Measurements from ENCODE around the gene CENPO.

DNA sequence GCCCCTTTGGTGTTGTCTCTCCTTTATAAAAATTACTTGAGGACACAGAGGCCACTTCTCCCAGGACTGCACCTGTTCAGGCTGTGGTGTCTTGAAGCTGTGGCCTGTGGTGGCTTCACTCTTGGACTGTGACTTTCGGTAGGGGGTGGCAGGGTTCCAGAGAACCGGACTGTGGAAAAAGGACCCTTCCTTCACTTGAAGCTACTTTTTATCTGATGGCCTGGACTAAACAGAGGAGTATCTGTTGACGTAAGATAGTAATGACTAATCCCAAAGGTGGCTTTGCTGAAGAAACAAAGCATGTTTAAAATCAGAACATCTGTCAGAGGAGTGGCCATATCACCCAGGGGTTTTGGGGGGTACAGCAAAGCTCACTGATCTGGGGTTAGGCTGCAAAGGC lies 60.8 kb downstream of the CENPO start:
- TF ChIP-seq CTCF (IDR thresholded peaks at IDR 0.05 in 2 of 3, conservative IDR thresholded peaks at IDR 0.05 in 1 of 3; ENCODE audit: borderline replicate concordance in 1 of 3, insufficient read depth in 1 of 3, low read depth in 2 of 3, low read length in 2 of 3) (no peak), ZFX (IDR thresholded peaks at IDR 0.05) (no peak), EZH2phosphoT487 (IDR thresholded peaks at IDR 0.05; ENCODE audit: borderline replicate concordance) (no peak), POLR2A (IDR thresholded peaks at IDR 0.05; ENCODE audit: borderline replicate concordance, extremely low read depth, insufficient read depth, insufficient read length) (no peak), POLR2AphosphoS5 (IDR thresholded peaks at IDR 0.05; ENCODE audit: low read depth, low read length) (no peak), CEBPB (IDR thresholded peaks at IDR 0.05; ENCODE audit: low read depth) (no peak), TCF7L2 (IDR thresholded peaks at IDR 0.05; ENCODE audit: borderline replicate concordance, extremely low read depth, insufficient read depth, insufficient read length) (no peak), FOSL1 (IDR thresholded peaks at IDR 0.05; ENCODE audit: low read depth) (no peak), ZNF274 (IDR thresholded peaks at IDR 0.05; ENCODE audit: low read depth, low read length) (no peak), JUND (IDR thresholded peaks at IDR 0.05) (no peak), YY1 (IDR thresholded peaks at IDR 0.05; ENCODE audit: extremely low read depth, insufficient replicate concordance, low read depth, low read length) (no peak), RAD21 (IDR thresholded peaks at IDR 0.05; ENCODE audit: low read depth) (no peak), ELF1 (IDR thresholded peaks at IDR 0.05; ENCODE audit: borderline replicate concordance, low read depth) (no peak)
- TF ChIP-seq, protein P1, sequence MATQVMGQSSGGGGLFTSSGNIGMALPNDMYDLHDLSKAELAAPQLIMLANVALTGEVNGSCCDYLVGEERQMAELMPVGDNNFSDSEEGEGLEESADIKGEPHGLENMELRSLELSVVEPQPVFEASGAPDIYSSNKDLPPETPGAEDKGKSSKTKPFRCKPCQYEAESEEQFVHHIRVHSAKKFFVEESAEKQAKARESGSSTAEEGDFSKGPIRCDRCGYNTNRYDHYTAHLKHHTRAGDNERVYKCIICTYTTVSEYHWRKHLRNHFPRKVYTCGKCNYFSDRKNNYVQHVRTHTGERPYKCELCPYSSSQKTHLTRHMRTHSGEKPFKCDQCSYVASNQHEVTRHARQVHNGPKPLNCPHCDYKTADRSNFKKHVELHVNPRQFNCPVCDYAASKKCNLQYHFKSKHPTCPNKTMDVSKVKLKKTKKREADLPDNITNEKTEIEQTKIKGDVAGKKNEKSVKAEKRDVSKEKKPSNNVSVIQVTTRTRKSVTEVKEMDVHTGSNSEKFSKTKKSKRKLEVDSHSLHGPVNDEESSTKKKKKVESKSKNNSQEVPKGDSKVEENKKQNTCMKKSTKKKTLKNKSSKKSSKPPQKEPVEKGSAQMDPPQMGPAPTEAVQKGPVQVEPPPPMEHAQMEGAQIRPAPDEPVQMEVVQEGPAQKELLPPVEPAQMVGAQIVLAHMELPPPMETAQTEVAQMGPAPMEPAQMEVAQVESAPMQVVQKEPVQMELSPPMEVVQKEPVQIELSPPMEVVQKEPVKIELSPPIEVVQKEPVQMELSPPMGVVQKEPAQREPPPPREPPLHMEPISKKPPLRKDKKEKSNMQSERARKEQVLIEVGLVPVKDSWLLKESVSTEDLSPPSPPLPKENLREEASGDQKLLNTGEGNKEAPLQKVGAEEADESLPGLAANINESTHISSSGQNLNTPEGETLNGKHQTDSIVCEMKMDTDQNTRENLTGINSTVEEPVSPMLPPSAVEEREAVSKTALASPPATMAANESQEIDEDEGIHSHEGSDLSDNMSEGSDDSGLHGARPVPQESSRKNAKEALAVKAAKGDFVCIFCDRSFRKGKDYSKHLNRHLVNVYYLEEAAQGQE (IDR thresholded peaks at IDR 0.05; ENCODE audit: low read depth), result no peak
